H1 (cell line): ENCODE measurements around the gene NEO1. TPM values are rescaled to one million over a fixed set of nuclear protein-coding genes. Genes with fewer than 3 reads are reported as not detected.

Experiments
- polyA plus RNA-seq, 7 experiments: library from polyadenylated mRNA; depleted of rRNA in 3 of 7; stranded (reverse) in 5 of 7; unstranded in 2 of 7; fragments of >200 nt in 5 of 7; fragments of 200-250 nt in 2 of 7; gene quantifications; 1 replicate in 5 of 7; 2 replicates in 1 of 7; 4 replicates in 1 of 7; pipeline versions ENCODE4 v1.2.1 to v1.2.3, GENCODE V29; 2011 to 2013; ENCODE audit warnings: missing spikeins in 2 of 7, mixed read lengths in 2 of 7
- total RNA-seq: library from RNA; stranded (reverse); fragmentation: NEBNext Ultra II Directional; extraction: Animal tissue kit (Norgen Biotek cat#: 25700); gene quantifications from 2 replicates; pipeline ENCODE4 v1.2.1, GENCODE V29; 2021
- TF ChIP-seq, protein P1 (sequence below): IDR thresholded peaks from 2 replicates; pipeline ENCODE4 v1.6.1; 2012; ENCODE audit warnings: low read length, inconsistent platforms
- TF ChIP-seq, protein P2 (sequence below): IDR thresholded peaks from 2 replicates; pipeline ENCODE4 v1.6.1; 2012; ENCODE audit warnings: inconsistent platforms

Gene NEO1
- total and polyA plus RNA-seq, 2 of the 8 experiments (the other 6 are each of a cell fraction or from before 2014, with no cell fraction given) = 36.0 to 51.0 TPM

DNA sequence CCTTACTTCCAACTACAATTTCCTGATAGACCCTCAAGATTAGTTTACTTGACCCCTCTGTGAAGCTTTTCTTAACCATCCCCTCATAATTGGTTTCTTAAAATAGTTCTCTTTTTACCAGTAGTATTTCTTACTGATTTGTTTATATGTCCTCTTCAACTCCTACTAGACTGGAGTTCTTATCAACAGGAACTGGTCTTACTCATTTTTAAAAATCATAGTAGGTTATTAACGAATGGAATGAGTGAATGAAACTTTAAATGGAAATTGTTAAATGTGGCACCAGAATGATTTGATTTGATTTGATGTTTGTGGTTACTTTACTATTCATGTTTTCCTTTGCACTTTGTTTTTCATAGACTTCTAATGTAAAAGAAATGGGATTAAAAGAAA lies 91.5 kb downstream of the NEO1 start (continued):
- TF ChIP-seq, protein P1, sequence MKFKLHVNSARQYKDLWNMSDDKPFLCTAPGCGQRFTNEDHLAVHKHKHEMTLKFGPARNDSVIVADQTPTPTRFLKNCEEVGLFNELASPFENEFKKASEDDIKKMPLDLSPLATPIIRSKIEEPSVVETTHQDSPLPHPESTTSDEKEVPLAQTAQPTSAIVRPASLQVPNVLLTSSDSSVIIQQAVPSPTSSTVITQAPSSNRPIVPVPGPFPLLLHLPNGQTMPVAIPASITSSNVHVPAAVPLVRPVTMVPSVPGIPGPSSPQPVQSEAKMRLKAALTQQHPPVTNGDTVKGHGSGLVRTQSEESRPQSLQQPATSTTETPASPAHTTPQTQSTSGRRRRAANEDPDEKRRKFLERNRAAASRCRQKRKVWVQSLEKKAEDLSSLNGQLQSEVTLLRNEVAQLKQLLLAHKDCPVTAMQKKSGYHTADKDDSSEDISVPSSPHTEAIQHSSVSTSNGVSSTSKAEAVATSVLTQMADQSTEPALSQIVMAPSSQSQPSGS = no peak
- TF ChIP-seq, protein P2, sequence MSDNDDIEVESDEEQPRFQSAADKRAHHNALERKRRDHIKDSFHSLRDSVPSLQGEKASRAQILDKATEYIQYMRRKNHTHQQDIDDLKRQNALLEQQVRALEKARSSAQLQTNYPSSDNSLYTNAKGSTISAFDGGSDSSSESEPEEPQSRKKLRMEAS = no peak
